HG03457 (cell line): Measurements from ENCODE around the gene STK39.

Experiments used
- ATAC-seq: cut with Tn5 transposase; IDR thresholded peaks from one replicate; pipeline ENCODE4 v1.9.1; 2021; ENCODE audit warnings: moderate number of reproducible peaks; ENCODE audit not compliant: unreplicated experiment

The STK39 gene

GRCh38 chr2:167965907-167966761, 281.3 kb downstream of the STK39 start:
- no peak for ATAC-seq

- ATAC-seq, result no peak
Measured at GRCh38 chr2:167964650-167965413, 282.6 kb downstream of the STK39 start.

- ATAC-seq, result no peak
Measured at GRCh38 chr2:167963899-167964649, 283.3 kb downstream of the STK39 start.

GRCh38 chr2:167962436-167963226, 284.8 kb downstream of the STK39 start:
- no peak for ATAC-seq

GRCh38 chr2:167961536-167962048, 285.8 kb downstream of the STK39 start:
- ATAC-seq, result no peak

- ATAC-seq, result no peak
Measured at GRCh38 chr2:167960089-167960747, 287.2 kb downstream of the STK39 start.

GRCh38 chr2:167957662-167958061, 289.7 kb downstream of the STK39 start:
- ATAC-seq, result no peak

GRCh38 chr2:167955264-167955906, 292.0 kb downstream of the STK39 start:
- no peak for ATAC-seq

- ATAC-seq, result no peak
Measured at GRCh38 chr2:167954495-167954894, 292.9 kb downstream of the STK39 start.

GRCh38 chr2:167953776-167954175, 293.6 kb downstream of the STK39 start:
- ATAC-seq, result no peak

- ATAC-seq, result no peak
Measured at GRCh38 chr2:167950571-167950970, 296.8 kb downstream of the STK39 start.

GRCh38 chr2:167946441-167946841, 301.0 kb downstream of the STK39 start:
- no peak for ATAC-seq

- ATAC-seq, result no peak
Measured at GRCh38 chr2:167945660-167946368, 301.6 kb downstream of the STK39 start.

- no peak for ATAC-seq
Measured at GRCh38 chr2:167944825-167945659, 302.4 kb downstream of the STK39 start.

GRCh38 chr2:167943897-167944296, 303.5 kb downstream of the STK39 start:
- ATAC-seq, result no peak

GRCh38 chr2:167943368-167943767, 304.0 kb downstream of the STK39 start:
- no peak for ATAC-seq

- no peak for ATAC-seq
Measured at GRCh38 chr2:167942366-167943081, 304.9 kb downstream of the STK39 start.
